Esophagus muscularis mucosa (tissue), 4 donors: ENCODE results near the gene NAPA. TPM values are rescaled to one million over a fixed set of nuclear protein-coding genes. Genes with fewer than 3 reads are reported as not detected.
A peak's percentile ranks its signal among the peaks of the same experiment; 100 is the strongest.

Experiments
- DNase-seq: peaks from one replicate; pipeline ENCODE4 v3.0.0-alpha.2; 2017; ENCODE audit errors: extremely low spot score
- H3K27ac ChIP-seq, 4 donors: fragments of 200-600 bp; sonication (generic); replicated peaks in 1 of 4; 1 replicate in 3 of 4; 2 replicates in 1 of 4; pipeline ENCODE4 v1.5.1; 2016 to 2019; ENCODE audit warnings: mild to moderate bottlenecking in 1 of 4
- H3K27me3 ChIP-seq, 4 donors: fragments of 200-600 bp; sonication (generic); one replicate each; pipeline versions ENCODE4 v1.5.1 to v1.6.0; 2016 to 2019
- H3K36me3 ChIP-seq, 4 donors: fragments of 200-600 bp; sonication (generic); one replicate each; pipeline ENCODE4 v1.5.1; 2016 to 2019
- H3K4me1 ChIP-seq, 4 donors: fragments of 200-600 bp; sonication (generic); one replicate each; pipeline ENCODE4 v1.5.1; 2016 to 2019
- H3K4me3 ChIP-seq, 4 donors: fragments of 200-600 bp; sonication (generic); 1 replicate in 2 of 4; 2 replicates in 2 of 4; pipeline ENCODE4 v1.5.1; 2016 to 2019; ENCODE audit warnings: mild to moderate bottlenecking in 4 of 4, moderate library complexity in 1 of 4
- H3K9me3 ChIP-seq, 4 donors: fragments of 200-600 bp; sonication (generic); 1 replicate in 3 of 4; 2 replicates in 1 of 4; pipeline ENCODE4 v1.5.1; 2016 to 2019
- EP300 ChIP-seq: sonication (generic); formaldehyde crosslinking; IDR thresholded peaks from one replicate; pipeline ENCODE4 v1.6.1; 2017; ENCODE audit warnings: antibody characterized with exemption
- POLR2A ChIP-seq: fragments of 450-650 bp; IDR thresholded peaks from one replicate; pipeline ENCODE4 v1.6.1; 2017; ENCODE audit warnings: antibody characterized with exemption, moderate library complexity, mild to moderate bottlenecking, low read depth
- POLR2AphosphoS5 ChIP-seq, 2 donors: sonication (generic); formaldehyde crosslinking; IDR thresholded peaks; one replicate each; pipeline ENCODE4 v1.6.1; 2017; ENCODE audit warnings: antibody characterized with exemption in 2 of 2
- WGBS: methylation state at CpG from one replicate; pipeline ENCODE4 v1.1.5; 2018; 5-methylcytosine and 5-hydroxymethylcytosine counted together
- intact Hi-C: fragments of 100-400 bp; cut with DNase I; formaldehyde crosslinking; loops from one replicate; pipeline ENCODE4 v1.15.1; 2023
- total RNA-seq, 4 donors: library from RNA; depleted of rRNA; stranded (reverse); fragments of >200 nt; gene quantifications; one replicate each; pipeline versions ENCODE4 v1.1.0 to v1.2.1, GENCODE V29; 2016
- TF ChIP-seq, protein P1 (sequence below), 3 experiments: fragments of 200-600 bp in 2 of 3; fragments of 450-650 bp in 1 of 3; sonication (generic) in 2 of 3; IDR thresholded peaks; one replicate each; pipeline ENCODE4 v1.5.1; 2017 to 2019; ENCODE audit warnings: antibody characterized with exemption in 3 of 3, mild to moderate bottlenecking in 2 of 3, moderate library complexity in 1 of 3

NAPA gene
- total RNA-seq: 100 to 1,000 TPM; 109 to 164 (median 148) TPM

DNA sequence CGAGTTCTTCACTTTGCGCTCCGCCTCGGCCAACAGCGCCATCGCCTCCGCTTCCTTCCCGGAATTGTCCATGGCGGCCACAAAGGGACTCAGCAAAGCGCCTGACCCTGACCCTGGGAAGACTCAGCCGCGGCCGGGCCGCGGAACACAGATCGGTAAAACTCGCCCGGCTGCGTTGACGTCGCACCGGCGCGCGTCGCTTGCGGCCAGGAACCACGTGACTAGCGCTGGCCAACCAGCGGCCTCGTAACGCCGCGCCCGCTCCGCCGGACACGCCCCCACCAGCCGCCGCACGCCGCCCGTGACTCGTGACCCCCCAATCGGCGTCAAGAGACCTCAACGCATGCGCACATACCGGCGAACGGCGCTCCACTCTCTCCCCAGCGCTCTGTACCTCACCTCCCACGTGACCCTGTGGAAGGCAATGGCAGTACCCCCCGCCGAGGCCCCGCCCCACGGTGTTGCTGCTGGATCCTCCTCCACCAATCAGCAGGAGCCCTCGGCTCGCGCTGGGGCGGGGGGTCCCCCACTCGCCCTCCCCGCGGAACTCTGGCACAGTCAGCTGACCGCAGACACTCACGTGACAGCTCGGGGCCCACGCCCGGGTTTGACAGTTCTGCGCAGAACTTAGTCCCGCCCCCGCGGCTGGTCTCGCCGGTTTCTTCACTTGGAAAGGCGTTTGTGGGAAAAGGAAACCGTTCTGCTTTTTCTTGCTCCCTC lies at the start of gene NAPA:
Gene NAPA (minus strand): TSS at position 195 of the 720 bp plus-strand sequence. CDS start 123 bp downstream, at position 72.
- H3K36me3 ChIP-seq: peaks cover 0 to 8% (median 0%) of the 10 kb centered on the region in 4 donors
- peak; percentile 86 to 99 for TF ChIP-seq POLR2AphosphoS5 (IDR thresholded peaks at IDR 0.05)
- TF ChIP-seq POLR2A: peak; percentile 97
- no peak for TF ChIP-seq EP300
- TF ChIP-seq, protein P1, sequence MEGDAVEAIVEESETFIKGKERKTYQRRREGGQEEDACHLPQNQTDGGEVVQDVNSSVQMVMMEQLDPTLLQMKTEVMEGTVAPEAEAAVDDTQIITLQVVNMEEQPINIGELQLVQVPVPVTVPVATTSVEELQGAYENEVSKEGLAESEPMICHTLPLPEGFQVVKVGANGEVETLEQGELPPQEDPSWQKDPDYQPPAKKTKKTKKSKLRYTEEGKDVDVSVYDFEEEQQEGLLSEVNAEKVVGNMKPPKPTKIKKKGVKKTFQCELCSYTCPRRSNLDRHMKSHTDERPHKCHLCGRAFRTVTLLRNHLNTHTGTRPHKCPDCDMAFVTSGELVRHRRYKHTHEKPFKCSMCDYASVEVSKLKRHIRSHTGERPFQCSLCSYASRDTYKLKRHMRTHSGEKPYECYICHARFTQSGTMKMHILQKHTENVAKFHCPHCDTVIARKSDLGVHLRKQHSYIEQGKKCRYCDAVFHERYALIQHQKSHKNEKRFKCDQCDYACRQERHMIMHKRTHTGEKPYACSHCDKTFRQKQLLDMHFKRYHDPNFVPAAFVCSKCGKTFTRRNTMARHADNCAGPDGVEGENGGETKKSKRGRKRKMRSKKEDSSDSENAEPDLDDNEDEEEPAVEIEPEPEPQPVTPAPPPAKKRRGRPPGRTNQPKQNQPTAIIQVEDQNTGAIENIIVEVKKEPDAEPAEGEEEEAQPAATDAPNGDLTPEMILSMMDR (IDR thresholded peaks at IDR 0.05): no peak
- peaks cover 38 to 52% (median 51%) of the 10 kb centered on the region in 4 donors for H3K4me1 ChIP-seq
- H3K4me3 ChIP-seq: peak within 1 kb of the TSS; percentile 70 to 99 (median 94)
- H3K27ac ChIP-seq: peak within 1 kb of the TSS; percentile 94 to 99 (median 98)
- under 1% methylated on average over 22 of the region's 78 CpGs for WGBS
- H3K9me3 ChIP-seq: no peaks in the 10 kb centered on the region
- intact Hi-C loops: loop anchor here (2.0 to 5.0 kb wide), 2 partner anchors 92 to 184 kb away; partner anchors contain the start of gene BICRA
- peak; percentile 100 for DNase-seq
- H3K27me3 ChIP-seq: no peaks in the 10 kb centered on the region

DNA sequence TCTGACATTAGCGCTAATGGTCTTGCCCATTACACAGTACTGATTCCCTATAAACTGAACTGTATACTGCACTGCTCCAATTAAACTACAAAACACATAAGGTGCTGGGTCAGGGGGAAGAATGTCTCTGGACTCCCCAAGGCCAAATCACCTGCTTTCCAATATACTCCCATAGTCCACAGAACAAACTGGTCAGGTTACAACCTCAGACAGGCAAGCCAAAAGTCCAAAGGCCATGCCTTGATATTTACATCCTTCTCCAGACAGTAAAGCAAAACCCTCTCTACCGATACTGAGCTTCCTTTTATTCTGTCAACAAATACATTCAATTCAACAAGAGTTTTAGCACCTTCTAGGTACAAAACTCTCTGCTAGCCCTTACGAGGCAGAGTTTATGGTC lies 49.2 kb upstream of the NAPA start:
- intact Hi-C loops: no loop called here

DNA sequence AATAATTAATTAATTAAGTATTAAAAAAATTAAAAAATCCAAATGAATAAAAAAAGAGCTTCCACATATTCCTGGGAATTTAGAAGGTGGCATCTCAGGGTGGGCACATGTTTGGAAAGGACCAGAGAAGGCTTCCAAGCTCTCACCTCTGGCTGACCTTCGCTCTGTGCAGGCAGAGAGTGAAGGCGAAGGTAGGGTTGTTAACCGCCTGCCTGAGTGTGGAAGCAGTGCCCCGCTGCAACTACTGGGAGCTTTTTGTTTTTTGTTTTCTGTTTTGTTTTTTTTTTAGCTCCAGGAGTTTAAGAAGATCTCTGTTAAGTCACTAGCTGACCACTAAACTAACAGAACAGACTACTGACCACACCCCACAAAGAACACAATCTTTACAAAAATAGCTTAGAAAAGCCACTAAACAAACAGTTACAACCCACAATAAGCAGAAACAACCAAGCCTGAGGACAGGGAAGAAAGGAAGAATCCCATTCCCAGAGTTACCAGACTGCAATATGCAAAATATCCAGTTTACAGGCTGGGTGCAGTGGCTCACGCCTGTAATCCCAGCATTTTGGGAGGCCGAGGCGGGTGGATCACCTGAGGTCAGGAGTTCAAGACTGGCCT lies 46.7 kb upstream of the NAPA start:
- Histone ChIP-seq H3K27me3 (no peaks in the 10 kb centered on the region), H3K27ac (no peak overlapping the region), H3K4me3 (no peak overlapping the region), H3K4me1 (no peaks in the 10 kb centered on the region), H3K36me3 (no peaks in the 10 kb centered on the region), H3K9me3 (no peaks in the 10 kb centered on the region)
- TF ChIP-seq, protein P1 (IDR thresholded peaks at IDR 0.05): no peak
- no peak for TF ChIP-seq POLR2A
- no peak for TF ChIP-seq POLR2AphosphoS5 (IDR thresholded peaks at IDR 0.05)
- no peak for TF ChIP-seq EP300
- intact Hi-C loops: no loop called here
- WGBS: 95% methylated on average over 7 of the region's 7 CpGs
- no peak for DNase-seq

More for the DNA sequence above, 49.2 kb upstream of the NAPA start:
- Histone ChIP-seq H3K36me3 (no peaks in the 10 kb centered on the region), H3K4me3 (no peak overlapping the region), H3K27ac (no peak overlapping the region), H3K4me1 (no peaks in the 10 kb centered on the region), H3K9me3 (no peaks in the 10 kb centered on the region), H3K27me3 (no peaks in the 10 kb centered on the region)
- 91% methylated on average over 3 of the region's 3 CpGs for WGBS
- no peak for DNase-seq
- TF ChIP-seq, protein P1 (IDR thresholded peaks at IDR 0.05): no peak
- TF ChIP-seq POLR2AphosphoS5 (IDR thresholded peaks at IDR 0.05) (no peak), EP300 (no peak)

DNA sequence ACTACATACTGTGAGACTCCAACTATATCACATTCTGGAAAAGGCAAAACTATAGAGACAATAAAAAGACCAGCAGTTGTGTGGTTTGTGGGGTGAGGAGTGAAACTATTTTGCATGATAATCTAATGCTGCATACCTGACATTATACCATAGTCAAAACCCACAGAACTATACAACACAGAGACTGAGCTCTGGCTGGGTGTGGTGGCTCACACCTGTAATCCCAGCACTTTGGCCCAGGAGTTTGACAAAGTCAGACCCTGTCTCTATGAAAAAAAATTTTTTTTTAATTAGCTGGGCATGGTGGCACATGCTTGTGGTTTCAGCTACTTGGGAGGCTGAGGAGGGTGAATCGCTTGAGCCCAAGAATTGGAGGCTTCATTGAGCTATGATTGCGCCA lies 46.1 kb upstream of the NAPA start:
- TF ChIP-seq POLR2AphosphoS5 (IDR thresholded peaks at IDR 0.05) (no peak), EP300 (no peak), POLR2A (no peak)
- TF ChIP-seq, protein P1 (IDR thresholded peaks at IDR 0.05): no peak
- Histone ChIP-seq H3K27ac (no peak overlapping the region), H3K4me1 (no peaks in the 10 kb centered on the region), H3K27me3 (no peaks in the 10 kb centered on the region), H3K4me3 (no peak overlapping the region), H3K36me3 (no peaks in the 10 kb centered on the region), H3K9me3 (no peaks in the 10 kb centered on the region)
- WGBS: 89% methylated on average over 2 of the region's 2 CpGs
- intact Hi-C loops: no loop called here
- DNase-seq: no peak
